HL-60 (cell line): Measurements from ENCODE around the gene SLC22A31.

Experiments used
- DNase-seq, 2 experiments: peaks; one replicate each; pipeline ENCODE4 v3.0.0-alpha.2; 2010 to 2020; ENCODE audit warnings: low read depth in 1 of 2, low spot score in 1 of 2
- H3K27ac ChIP-seq: fragments of 250-450 bp; sonication (Bioruptor Pico); replicated peaks from 2 replicates; pipeline ENCODE4 v1.5.1; 2020; ENCODE audit warnings: mild to moderate bottlenecking, moderate library complexity
- H3K27me3 ChIP-seq: fragments of 250-450 bp; sonication (Bioruptor Pico); 2 replicates; pipeline ENCODE4 v1.5.1; 2021; ENCODE audit warnings: mild to moderate bottlenecking, moderate library complexity; ENCODE audit not compliant: insufficient read depth, poor library complexity, severe bottlenecking
- H3K4me3 ChIP-seq: replicated peaks from 2 replicates; pipeline ENCODE4 v1.5.1; 2011; ENCODE audit warnings: mild to moderate bottlenecking, control low read depth, low read length; ENCODE audit not compliant: insufficient read depth
- CTCF ChIP-seq: IDR thresholded peaks from one replicate; pipeline ENCODE4 v1.5.1; 2011; ENCODE audit warnings: low read length, control low read depth, inconsistent platforms; ENCODE audit not compliant: insufficient read depth
- GABPA ChIP-seq: IDR thresholded peaks from 2 replicates; pipeline ENCODE4 v1.6.1; 2012; ENCODE audit warnings: low read depth
- POLR2AphosphoS5 ChIP-seq: IDR thresholded peaks from 2 replicates; pipeline ENCODE4 v1.6.1; 2012; ENCODE audit warnings: low read depth
- REST ChIP-seq: IDR thresholded peaks from 2 replicates; pipeline ENCODE4 v1.6.1; 2012; ENCODE audit warnings: low read depth; ENCODE audit not compliant: insufficient replicate concordance
- SPI1 ChIP-seq: IDR thresholded peaks from 2 replicates; pipeline ENCODE4 v1.6.1; 2012; ENCODE audit warnings: low read depth, mild to moderate bottlenecking, borderline replicate concordance

SLC22A31 gene

GRCh38 chr16:89194340-89195311 lies 5.7 kb downstream of the SLC22A31 start:
- no peak overlapping the region for H3K4me3 ChIP-seq
- H3K27me3 ChIP-seq = no peaks in the 10 kb centered on the region
- TF ChIP-seq POLR2AphosphoS5 = no peak
- no peak for TF ChIP-seq GABPA
- TF ChIP-seq REST = no peak
- no peak overlapping the region for H3K27ac ChIP-seq
- no peak for DNase-seq

- Histone ChIP-seq H3K27me3 (no peaks in the 10 kb centered on the region), H3K27ac (no peak overlapping the region), H3K4me3 (no peak overlapping the region)
- TF ChIP-seq SPI1 (no peak), REST (no peak), GABPA (no peak), POLR2AphosphoS5 (no peak), CTCF (no peak)
- no peak for DNase-seq
These were observed 6.6 kb downstream of the SLC22A31 start for GRCh38 chr16:89193576-89194293.

- Histone ChIP-seq H3K27ac (no peak overlapping the region), H3K4me3 (no peak overlapping the region), H3K27me3 (no peaks in the 10 kb centered on the region)
- no peak for TF ChIP-seq POLR2AphosphoS5
- no peak for TF ChIP-seq SPI1
- no peak for TF ChIP-seq GABPA
- no peak for TF ChIP-seq REST
- no peak for TF ChIP-seq CTCF
- peak; percentile 62 to 67 for DNase-seq
These were observed 7.3 kb downstream of the SLC22A31 start for GRCh38 chr16:89192956-89193575.
